ENCODE measurements around the gene C5orf63.
"Not testable (repeated sequence)": the region's sequence is repeated elsewhere in the genome, so short reads cannot be mapped to it uniquely, and the experiment has no call there.

GRCh38 chr5:127053551-127053950 lies 19.8 kb downstream of the C5orf63 start:
- TF ChIP-seq EZH2phosphoT487 (IDR thresholded peaks at IDR 0.05; ENCODE audit: low read depth); CTCF (IDR thresholded peaks at IDR 0.05; ENCODE audit: low read depth, low read length): not testable (repeated sequence)

Data from OCI-LY3 (cell line).